OCI-LY3 (cell line): Measurements from ENCODE around the gene CCL4L2.
"Not testable (repeated sequence)": the region's sequence is repeated elsewhere in the genome, so short reads cannot be mapped to it uniquely, and the experiment has no call there.

Experiments used
- H2AFZ ChIP-seq: fragments of 200-600, 300-600 bp; shearing (Covaris generic); 2 replicates; pipeline ENCODE4 v1.6.0; 2014; ENCODE audit warnings: antibody characterized with exemption, low read depth, low read length
- H3K27ac ChIP-seq: fragments of 200-600, 300-600 bp; sonication (generic); 2 replicates; pipeline ENCODE4 v1.5.1; 2014; ENCODE audit warnings: mild to moderate bottlenecking, low read length, moderate library complexity, mixed read lengths
- H3K27me3 ChIP-seq: fragments of 200-600, 300-600 bp; sonication (generic); 2 replicates; pipeline ENCODE4 v1.6.1; 2014; ENCODE audit warnings: low read depth, low read length, mixed read lengths
- H3K36me3 ChIP-seq: fragments of 200-600, 300-600 bp; sonication (generic); replicated peaks from 2 replicates; pipeline ENCODE3; 2014; ENCODE audit warnings: low read depth, low read length, mixed read lengths
- H3K4me1 ChIP-seq: fragments of 300-600, 200-600 bp; sonication (generic); 2 replicates; pipeline ENCODE4 v1.6.1; 2014; ENCODE audit warnings: low read length, mixed read lengths
- H3K4me2 ChIP-seq: fragments of 200-600, 300-600 bp; sonication (generic); 2 replicates; pipeline ENCODE4 v1.6.1; 2014; ENCODE audit warnings: low read length, mixed read lengths
- H3K4me3 ChIP-seq: fragments of 300-600, 200-600 bp; sonication (generic); 2 replicates; pipeline ENCODE4 v1.5.1; 2014; ENCODE audit warnings: antibody characterized with exemption, mild to moderate bottlenecking, low read length, moderate library complexity
- H3K79me2 ChIP-seq: fragments of 300-600, 200-600 bp; shearing (Covaris generic); 2 replicates; pipeline ENCODE4 v1.6.1; 2014; ENCODE audit warnings: mild to moderate bottlenecking, low read length, mixed read lengths
- H3K9ac ChIP-seq: fragments of 300-600, 200-600 bp; shearing (Covaris generic); 2 replicates; pipeline ENCODE4 v1.6.0; 2014; ENCODE audit warnings: mild to moderate bottlenecking, low read length, moderate library complexity
- H3K9me3 ChIP-seq: fragments of 200-600, 300-600 bp; shearing (Covaris generic); 2 replicates; pipeline ENCODE4 v1.6.1; 2014; ENCODE audit warnings: low read length, mixed read lengths; ENCODE audit not compliant: insufficient read depth
- H4K20me1 ChIP-seq: fragments of 200-600, 300-600 bp; sonication (generic); 2 replicates; pipeline ENCODE4 v1.6.1; 2016; ENCODE audit warnings: low read length, mixed read lengths; ENCODE audit not compliant: insufficient read depth
- EZH2phosphoT487 ChIP-seq: fragments of 200-600 bp; shearing (Covaris generic); IDR thresholded peaks from 2 replicates; pipeline ENCODE4 v1.6.1; 2018; ENCODE audit warnings: antibody characterized with exemption, mixed run types, low read depth
- TF ChIP-seq, protein P1 (sequence below): fragments of 200-600, 300-600 bp; sonication (generic); IDR thresholded peaks from 2 replicates; pipeline ENCODE4 v1.5.1; 2014; ENCODE audit warnings: antibody characterized with exemption, low read length, low read depth

The CCL4L2 gene

DNA sequence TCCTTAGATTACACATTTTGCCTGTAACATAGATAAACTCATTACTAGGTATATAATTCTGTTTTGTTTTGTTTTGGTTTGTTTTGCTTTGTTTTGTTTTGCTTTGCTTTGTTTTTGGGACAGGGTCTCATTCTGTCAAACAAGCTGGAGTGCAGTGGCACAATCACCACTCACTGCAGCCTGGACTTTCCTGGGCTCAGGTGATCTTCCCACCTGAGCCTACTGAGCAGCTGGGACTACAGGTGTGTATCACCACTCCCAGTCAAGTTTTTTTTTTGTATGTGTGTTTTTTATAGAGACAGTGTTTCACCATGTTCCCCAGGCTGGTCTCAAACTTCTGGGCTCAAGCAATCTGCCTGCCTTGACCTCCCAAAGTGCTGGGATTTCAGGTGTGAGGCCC, 1.3 kb upstream of the CCL4L2 start:
- TF ChIP-seq EZH2phosphoT487, result no peak
- TF ChIP-seq, protein P1, sequence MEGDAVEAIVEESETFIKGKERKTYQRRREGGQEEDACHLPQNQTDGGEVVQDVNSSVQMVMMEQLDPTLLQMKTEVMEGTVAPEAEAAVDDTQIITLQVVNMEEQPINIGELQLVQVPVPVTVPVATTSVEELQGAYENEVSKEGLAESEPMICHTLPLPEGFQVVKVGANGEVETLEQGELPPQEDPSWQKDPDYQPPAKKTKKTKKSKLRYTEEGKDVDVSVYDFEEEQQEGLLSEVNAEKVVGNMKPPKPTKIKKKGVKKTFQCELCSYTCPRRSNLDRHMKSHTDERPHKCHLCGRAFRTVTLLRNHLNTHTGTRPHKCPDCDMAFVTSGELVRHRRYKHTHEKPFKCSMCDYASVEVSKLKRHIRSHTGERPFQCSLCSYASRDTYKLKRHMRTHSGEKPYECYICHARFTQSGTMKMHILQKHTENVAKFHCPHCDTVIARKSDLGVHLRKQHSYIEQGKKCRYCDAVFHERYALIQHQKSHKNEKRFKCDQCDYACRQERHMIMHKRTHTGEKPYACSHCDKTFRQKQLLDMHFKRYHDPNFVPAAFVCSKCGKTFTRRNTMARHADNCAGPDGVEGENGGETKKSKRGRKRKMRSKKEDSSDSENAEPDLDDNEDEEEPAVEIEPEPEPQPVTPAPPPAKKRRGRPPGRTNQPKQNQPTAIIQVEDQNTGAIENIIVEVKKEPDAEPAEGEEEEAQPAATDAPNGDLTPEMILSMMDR, result no peak
- Histone ChIP-seq H3K9me3 (no peaks in the 10 kb centered on the region), H4K20me1 (no peaks in the 10 kb centered on the region), H3K4me2 (no peak overlapping the region), H3K27me3 (no peaks in the 10 kb centered on the region), H3K79me2 (no peaks in the 10 kb centered on the region), H2AFZ (no peak overlapping the region), H3K4me1 (no peaks in the 10 kb centered on the region), H3K4me3 (no peak overlapping the region), H3K9ac (no peak overlapping the region), H3K27ac (no peak overlapping the region), H3K36me3 (no peaks in the 10 kb centered on the region)

- H3K79me2 ChIP-seq, H3K4me1 ChIP-seq, H3K27ac ChIP-seq, H3K4me2 ChIP-seq, H3K9ac ChIP-seq, H3K27me3 ChIP-seq, H2AFZ ChIP-seq, H4K20me1 ChIP-seq, H3K4me3 ChIP-seq, H3K36me3 ChIP-seq, H3K9me3 ChIP-seq: not testable (repeated sequence)
Observed at GRCh38 chr17:36211484-36212271, 815 bp downstream of the CCL4L2 start.

DNA sequence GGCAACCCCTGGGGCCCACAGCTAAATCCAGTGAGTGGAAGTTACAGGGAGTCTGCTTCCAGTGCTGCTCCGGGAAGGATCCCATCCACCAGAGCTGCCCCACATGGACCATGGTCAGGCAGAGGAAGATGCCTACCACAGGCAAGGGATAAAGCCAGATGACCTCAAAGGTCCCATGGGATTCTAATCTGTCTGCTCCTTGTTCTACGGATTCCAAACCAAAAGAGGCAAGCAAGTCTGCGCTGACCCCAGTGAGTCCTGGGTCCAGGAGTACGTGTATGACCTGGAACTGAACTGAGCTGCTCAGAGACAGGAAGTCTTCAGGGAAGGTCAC, 1.4 kb downstream of the CCL4L2 start:
- no peak overlapping the region for H3K27ac ChIP-seq
- H3K4me1 ChIP-seq, result no peaks in the 10 kb centered on the region
- no peaks in the 10 kb centered on the region for H3K27me3 ChIP-seq
- H3K4me3 ChIP-seq, result no peak overlapping the region
- TF ChIP-seq, protein P1, result no peak
- no peak for TF ChIP-seq EZH2phosphoT487
- H3K4me2 ChIP-seq, result no peak overlapping the region
- no peaks in the 10 kb centered on the region for H3K9me3 ChIP-seq
- no peaks in the 10 kb centered on the region for H4K20me1 ChIP-seq
- H3K79me2 ChIP-seq, result no peaks in the 10 kb centered on the region
- no peaks in the 10 kb centered on the region for H3K36me3 ChIP-seq
- no peak overlapping the region for H2AFZ ChIP-seq
- H3K9ac ChIP-seq, result no peak overlapping the region

DNA sequence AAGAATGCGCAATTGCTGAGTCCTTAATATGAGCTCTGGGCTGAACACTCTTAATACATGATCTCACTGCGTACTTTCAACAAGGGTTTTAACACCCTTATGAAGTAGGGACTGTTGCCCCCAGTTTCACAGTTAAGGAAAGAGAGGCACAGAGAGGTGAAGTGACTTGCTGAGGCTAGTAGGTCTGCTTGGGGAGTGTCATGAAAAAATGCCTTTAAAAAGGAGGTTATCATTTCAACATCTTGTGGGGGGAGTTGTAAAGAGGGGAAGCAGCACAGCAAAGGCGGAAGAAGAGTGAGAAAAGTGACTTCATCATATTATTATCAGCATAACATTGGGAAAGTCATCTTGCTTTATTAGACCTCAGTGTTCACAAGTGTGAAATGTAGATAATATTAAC, 2.1 kb downstream of the CCL4L2 start:
- no peaks in the 10 kb centered on the region for H3K4me1 ChIP-seq
- no peak overlapping the region for H2AFZ ChIP-seq
- no peaks in the 10 kb centered on the region for H3K9me3 ChIP-seq
- no peaks in the 10 kb centered on the region for H3K27me3 ChIP-seq
- no peak overlapping the region for H3K9ac ChIP-seq
- H3K36me3 ChIP-seq, result no peaks in the 10 kb centered on the region
- H3K79me2 ChIP-seq, result no peaks in the 10 kb centered on the region
- H4K20me1 ChIP-seq, result no peaks in the 10 kb centered on the region
- no peak overlapping the region for H3K4me2 ChIP-seq
- H3K27ac ChIP-seq, result no peak overlapping the region
- no peak overlapping the region for H3K4me3 ChIP-seq
- TF ChIP-seq EZH2phosphoT487, result no peak
- TF ChIP-seq, protein P1, result no peak
